ENCODE results near the gene CTSK.
"Not testable (repeated sequence)": the region's sequence is repeated elsewhere in the genome, so short reads cannot be mapped to it uniquely, and the experiment has no call there.

The CTSK gene

DNA sequence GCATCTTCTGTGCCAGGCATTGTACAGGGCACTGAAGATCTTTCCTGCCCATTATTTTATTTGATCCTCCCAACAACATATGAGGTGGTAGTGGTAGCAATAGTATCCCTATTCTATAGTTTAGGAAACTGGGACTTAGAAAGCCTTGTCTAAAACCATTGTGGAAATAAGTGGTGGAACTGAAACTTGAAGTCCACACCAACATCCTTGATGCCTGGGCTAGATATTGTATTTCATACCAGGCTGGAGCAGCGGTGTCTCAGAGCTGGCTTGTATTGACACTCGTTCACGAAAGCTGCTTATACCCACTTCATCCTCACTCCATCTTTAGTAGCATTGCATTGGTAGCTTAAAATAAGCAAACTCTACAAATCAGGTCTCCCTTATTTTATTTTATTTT, 32.8 kb downstream of the CTSK start:
- Histone ChIP-seq H3K27ac (no peak overlapping the region; a peak in 1 of 22 replicates), H3K4me3 (no peak overlapping the region), H3K9me3 (replicated peaks in 1 of 11) (peaks cover 0 to 4% (median 0%) of the 10 kb centered on the region in 11 experiments; a peak in 2 of 22 replicates), H3K4me1 (peaks cover 0 to 46% (median 10%) of the 10 kb centered on the region in 10 experiments; a peak in 13 of 20 replicates), H3K36me3 (no peaks in the 10 kb centered on the region), H3K27me3 (no peaks in the 10 kb centered on the region), H4K20me1 (no peaks in the 10 kb centered on the region), H3K9ac (no peak overlapping the region), H3K4me2 (peak overlapping the region in 3 of 11 experiments; percentile 33 to 56 (median 33); a peak in 5 of 22 replicates)
- TF ChIP-seq Cebpa-rat (IDR thresholded peaks at IDR 0.05): no peak

DNA sequence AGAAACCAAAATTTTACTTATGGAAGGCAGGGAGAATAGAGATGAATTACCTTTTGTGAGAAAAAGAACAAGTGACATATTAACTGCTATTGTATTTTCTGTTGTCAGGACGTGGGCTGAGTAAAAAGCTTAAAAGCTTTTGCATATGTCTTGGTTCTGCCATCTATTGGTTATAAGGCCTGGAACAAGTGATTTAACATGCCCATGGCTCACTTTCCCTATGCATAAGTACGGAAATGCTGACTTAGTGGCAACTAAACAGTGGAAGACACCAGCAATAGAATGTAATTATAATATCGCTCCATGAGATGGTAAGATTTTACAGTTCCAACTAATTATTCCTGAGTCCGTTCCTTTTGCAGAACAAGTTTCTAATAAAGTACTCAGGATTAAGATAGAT, 35.7 kb downstream of the CTSK start:
- no peak for TF ChIP-seq Cebpa-rat (IDR thresholded peaks at IDR 0.05)
- Histone ChIP-seq H3K9ac (no peak overlapping the region), H3K9me3 (replicated peaks in 1 of 11) (no peaks in the 10 kb centered on the region), H3K4me2 (no peak overlapping the region), H3K4me3 (no peak overlapping the region), H3K36me3 (no peaks in the 10 kb centered on the region), H3K27me3 (no peaks in the 10 kb centered on the region), H4K20me1 (no peaks in the 10 kb centered on the region), H3K4me1 (peaks cover 0 to 37% (median 8%) of the 10 kb centered on the region in 10 experiments; a peak in 13 of 20 replicates), H3K27ac (no peak overlapping the region)

GRCh38 chr1:150767704-150768103, 40.4 kb downstream of the CTSK start:
- H4K20me1 ChIP-seq; H3K9me3 ChIP-seq (replicated peaks in 1 of 11); H3K27ac ChIP-seq; H3K36me3 ChIP-seq; H3K4me2 ChIP-seq; H3K4me3 ChIP-seq; H3K27me3 ChIP-seq; H3K9ac ChIP-seq: not testable (repeated sequence)
- H3K4me1 ChIP-seq: peaks cover 14 to 40% (median 27%) of the 10 kb centered on the region in 10 experiments; a peak in 19 of 20 replicates

DNA sequence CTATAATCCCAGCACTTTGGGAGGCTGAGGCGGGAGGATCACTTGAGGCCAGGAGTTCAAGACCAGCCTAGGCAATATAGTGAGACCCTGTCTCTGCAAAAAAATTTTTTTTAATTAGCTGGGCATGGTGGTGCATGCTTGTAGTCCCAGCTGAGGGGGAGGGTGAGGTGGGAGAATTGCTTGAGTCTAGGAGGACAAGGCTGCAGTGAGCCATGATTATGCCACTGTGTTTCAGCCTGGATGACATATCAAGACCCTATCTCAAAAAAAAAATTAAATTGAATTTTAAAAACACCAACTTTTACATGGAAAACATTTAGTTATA, 42.1 kb downstream of the CTSK start:
- Histone ChIP-seq H3K4me1 (peaks cover 14 to 48% (median 21%) of the 10 kb centered on the region in 10 experiments; a peak in 19 of 20 replicates), H4K20me1 (peaks cover 0 to 20% (median 0%) of the 10 kb centered on the region in 11 experiments; a peak in 1 of 22 replicates), H3K9ac (peak overlapping the region in 10 of 11 experiments; percentile 73 to 93 (median 87); a peak in 20 of 22 replicates), H3K4me3 (peak overlapping the region; percentile 55 to 72 (median 66); a peak in 19 of 20 replicates), H3K27ac (peak overlapping the region; percentile 77 to 98 (median 88); a peak in 21 of 22 replicates), H3K36me3 (peaks cover 0 to 26% (median 17%) of the 10 kb centered on the region in 11 experiments; a peak in 19 of 22 replicates), H3K4me2 (peak overlapping the region; percentile 56 to 98 (median 78)), H3K9me3 (replicated peaks in 1 of 11) (peaks cover 12 to 22% (median 14%) of the 10 kb centered on the region in 11 experiments; a peak in 21 of 22 replicates)
- not testable (repeated sequence) for H3K27me3 ChIP-seq

GRCh38 chr1:150765296-150765976, 42.6 kb downstream of the CTSK start, which contains the start of gene CTSS:
TSS of gene CTSS (minus strand) at chr1:150765778. CDS start at chr1:150764763, 1,015 bp downstream.
- Histone ChIP-seq H3K27me3 (no peaks in the 10 kb centered on the region), H3K4me2 (peak within 1 kb of the TSS; percentile 56 to 98 (median 85)), H3K9me3 (replicated peaks in 1 of 11) (peaks cover 12 to 27% (median 19%) of the 10 kb centered on the region in 11 experiments; a peak in 21 of 22 replicates), H3K36me3 (peaks cover 2 to 31% (median 22%) of the 10 kb centered on the region in 11 experiments; a peak in 21 of 22 replicates), H3K4me3 (peak within 1 kb of the TSS; percentile 55 to 72 (median 66)), H3K27ac (peak within 1 kb of the TSS; percentile 77 to 98 (median 88)), H3K9ac (peak within 1 kb of the TSS; percentile 73 to 93 (median 86)), H4K20me1 (peaks cover 0 to 24% (median 0%) of the 10 kb centered on the region in 11 experiments; a peak in 3 of 22 replicates), H3K4me1 (peaks cover 14 to 49% (median 20%) of the 10 kb centered on the region in 10 experiments; a peak in 19 of 20 replicates)
- TF ChIP-seq Cebpa-rat (IDR thresholded peaks at IDR 0.05): no peak

DNA sequence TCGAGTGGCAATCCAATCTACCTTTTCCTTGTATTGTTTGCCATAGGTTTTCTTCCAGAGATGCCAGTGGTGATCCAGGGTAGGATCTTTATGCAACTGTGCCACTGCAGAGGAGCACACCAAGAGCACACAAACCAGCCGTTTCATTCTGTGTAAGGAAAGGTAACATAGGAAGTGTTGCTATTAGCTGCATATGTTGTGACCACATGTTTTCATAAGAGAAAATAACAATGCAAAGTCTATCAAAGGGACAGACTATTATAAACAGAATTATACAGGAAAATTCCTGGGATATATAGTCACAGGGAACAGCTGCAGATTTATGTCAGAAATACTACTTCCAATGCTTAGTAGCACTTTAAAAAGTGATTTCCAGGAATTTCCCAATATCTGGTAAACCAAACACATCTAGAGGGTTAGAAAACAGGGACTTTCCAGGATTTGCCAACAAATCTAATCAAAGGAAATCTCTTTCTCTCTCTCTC, 43.4 kb downstream of the CTSK start:
- H3K4me3 ChIP-seq: peak overlapping the region; percentile 55 to 72 (median 66)
- no peak for TF ChIP-seq Cebpa-rat (IDR thresholded peaks at IDR 0.05)
- H3K9ac ChIP-seq: peak overlapping the region; percentile 73 to 93 (median 86)
- peak overlapping the region in 10 of 11 experiments; percentile 77 to 98 (median 90); a peak in 19 of 22 replicates for H3K27ac ChIP-seq
- H3K27me3 ChIP-seq: no peaks in the 10 kb centered on the region
- H4K20me1 ChIP-seq: peaks cover 0 to 32% (median 0%) of the 10 kb centered on the region in 11 experiments; a peak in 3 of 22 replicates
- peaks cover 8 to 39% (median 27%) of the 10 kb centered on the region in 11 experiments; a peak in 21 of 22 replicates for H3K36me3 ChIP-seq
- peak overlapping the region; percentile 56 to 98 (median 85) for H3K4me2 ChIP-seq
- H3K9me3 ChIP-seq (replicated peaks in 1 of 11): peaks cover 12 to 30% (median 22%) of the 10 kb centered on the region in 11 experiments; a peak in 21 of 22 replicates
- H3K4me1 ChIP-seq: peaks cover 14 to 57% (median 20%) of the 10 kb centered on the region in 10 experiments; a peak in 19 of 20 replicates

DNA sequence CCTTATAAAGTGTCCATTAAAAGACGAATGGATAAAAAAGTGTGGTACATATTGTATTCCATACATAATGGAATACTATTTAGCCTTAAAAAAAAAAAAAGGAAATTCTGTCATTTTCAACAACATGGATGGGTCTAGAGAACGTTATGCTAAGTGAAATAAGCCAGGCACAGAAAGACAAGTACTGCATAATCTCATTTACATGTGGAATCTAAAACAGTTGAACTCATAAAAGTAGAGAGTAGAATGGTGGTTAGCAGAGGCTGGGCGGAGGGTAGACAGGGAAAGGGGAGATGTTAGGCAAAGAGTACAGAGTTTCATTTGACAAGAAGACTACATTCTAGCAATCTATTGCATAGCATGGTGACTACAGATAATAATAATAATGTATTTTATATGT, 45.0 kb downstream of the CTSK start:
- Histone ChIP-seq H3K36me3 (peaks cover 9 to 56% (median 42%) of the 10 kb centered on the region in 11 experiments; a peak in 21 of 22 replicates), H3K4me3 (peak overlapping the region in 4 of 10 experiments; percentile 9 to 72 (median 42); a peak in 6 of 20 replicates), H3K27ac (no peak overlapping the region), H3K9ac (no peak overlapping the region), H3K4me1 (peaks cover 14 to 59% (median 20%) of the 10 kb centered on the region in 10 experiments; a peak in 19 of 20 replicates), H3K4me2 (peak overlapping the region in 4 of 11 experiments; percentile 39 to 98 (median 92); a peak in 8 of 22 replicates), H4K20me1 (peaks cover 0 to 49% (median 0%) of the 10 kb centered on the region in 11 experiments; a peak in 3 of 22 replicates), H3K27me3 (no peaks in the 10 kb centered on the region), H3K9me3 (replicated peaks in 1 of 11) (peaks cover 12 to 30% (median 22%) of the 10 kb centered on the region in 11 experiments; a peak in 21 of 22 replicates)
- TF ChIP-seq Cebpa-rat (IDR thresholded peaks at IDR 0.05): no peak

DNA sequence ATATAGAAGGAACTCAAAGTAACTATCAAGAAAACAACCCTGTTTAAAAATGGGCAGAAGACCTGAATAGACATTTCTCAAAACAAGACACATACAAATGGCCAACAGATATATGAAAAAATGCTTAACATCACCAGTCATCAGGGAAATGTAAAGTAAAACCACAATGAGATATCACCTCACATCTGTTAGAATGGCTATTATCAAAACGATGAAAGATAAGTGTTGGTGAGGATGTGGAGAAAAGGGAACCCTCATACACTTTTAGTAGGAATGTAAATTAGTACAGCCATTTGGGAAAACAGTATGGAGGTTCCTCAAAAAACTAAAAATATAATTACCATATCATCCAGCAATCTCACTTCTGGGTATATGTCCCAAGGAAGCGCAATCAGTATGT, 45.5 kb downstream of the CTSK start:
- Histone ChIP-seq H3K4me2 (peak overlapping the region in 4 of 11 experiments; percentile 39 to 98 (median 92); a peak in 7 of 22 replicates), H4K20me1 (peaks cover 0 to 53% (median 0%) of the 10 kb centered on the region in 11 experiments; a peak in 3 of 22 replicates), H3K9ac (no peak overlapping the region), H3K27me3 (no peaks in the 10 kb centered on the region), H3K4me1 (peaks cover 14 to 59% (median 20%) of the 10 kb centered on the region in 10 experiments; a peak in 19 of 20 replicates), H3K27ac (no peak overlapping the region), H3K4me3 (peak overlapping the region in 4 of 10 experiments; percentile 9 to 72 (median 42); a peak in 5 of 20 replicates), H3K36me3 (peaks cover 9 to 60% (median 47%) of the 10 kb centered on the region in 11 experiments; a peak in 21 of 22 replicates), H3K9me3 (replicated peaks in 1 of 11) (peaks cover 12 to 30% (median 22%) of the 10 kb centered on the region in 11 experiments; a peak in 21 of 22 replicates)
- no peak for TF ChIP-seq Cebpa-rat (IDR thresholded peaks at IDR 0.05)
